Stimulated activated naive CD8-positive, alpha-beta T cell treated with anti-CD3 and anti-CD28 coated beads, Interleukin-15, amount 100 ng/mL, for 72 hours (primary cell): ENCODE results near the gene SPINK2.

ENCODE experiments used
- ATAC-seq: fragments of 150-1000 bp; cut with Tn5 transposase; 2 replicates; pipeline ENCODE4 v1.10.0; 2021; ENCODE audit warnings: mild to moderate bottlenecking, moderate library complexity
- DNase-seq, 2 donors: peaks; one replicate each; pipeline ENCODE4 v3.0.0; 2021 to 2022
- H3K27ac Mint-ChIP-seq, 2 donors: one replicate each; pipeline ENCODE4 v1.8.0; 2022; ENCODE audit warnings: mild to moderate bottlenecking in 2 of 2, mixed read lengths in 2 of 2, moderate library complexity in 2 of 2
- H3K27me3 Mint-ChIP-seq: one replicate; pipeline ENCODE4 v1.8.0; 2022; ENCODE audit warnings: mixed read lengths
- H3K4me1 Mint-ChIP-seq: one replicate; pipeline ENCODE4 v1.8.0; 2022; ENCODE audit warnings: mild to moderate bottlenecking, mixed read lengths
- H3K4me3 Mint-ChIP-seq, 2 donors: one replicate each; pipeline ENCODE4 v1.8.0; 2022; ENCODE audit warnings: mild to moderate bottlenecking in 2 of 2, mixed read lengths in 2 of 2, moderate library complexity in 1 of 2
- H3K9me3 Mint-ChIP-seq, 2 donors: one replicate each; pipeline ENCODE4 v1.8.0; 2022; ENCODE audit warnings: mixed read lengths in 2 of 2

The SPINK2 gene, protein sequence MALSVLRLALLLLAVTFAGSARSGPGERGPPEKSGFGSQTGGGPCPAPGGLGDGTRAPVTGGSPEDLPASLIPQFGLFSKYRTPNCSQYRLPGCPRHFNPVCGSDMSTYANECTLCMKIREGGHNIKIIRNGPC

GRCh38 chr4:56821381-56822243 lies at the start of gene SPINK2:
SPINK2 (minus strand) TSS chr4:56821701; CDS start chr4:56821662, 39 bp downstream.
- H3K27ac Mint-ChIP-seq = peak within 1 kb of the TSS in 1 of 2 donors; percentile 19
- no peaks in the 10 kb centered on the region for H3K9me3 Mint-ChIP-seq
- peak; percentile 58 for ATAC-seq
- peak; percentile 33 to 45 for DNase-seq
- H3K27me3 Mint-ChIP-seq = peaks cover 29% of the 10 kb centered on the region
- H3K4me3 Mint-ChIP-seq = peak within 1 kb of the TSS; percentile 76 to 87
- peaks cover 45% of the 10 kb centered on the region for H3K4me1 Mint-ChIP-seq

DNA sequence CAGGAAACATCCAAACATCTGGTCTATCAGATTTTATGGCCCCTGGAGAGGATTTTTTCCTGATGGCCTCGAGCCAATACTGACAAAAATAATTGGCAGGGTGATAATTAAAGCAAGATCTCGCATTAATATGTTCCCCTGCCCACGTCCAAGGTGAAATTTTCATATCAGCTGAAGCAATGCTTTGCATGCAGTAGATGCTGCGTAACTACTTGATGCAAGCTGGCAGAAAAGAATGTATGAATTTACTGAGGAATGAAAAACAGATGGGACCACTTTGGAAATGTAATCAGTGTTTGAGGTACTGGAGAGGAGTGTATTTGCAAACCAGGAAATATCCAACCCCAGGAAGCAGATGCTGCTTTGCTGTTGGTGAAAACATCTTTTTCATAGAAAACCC lies 49.4 kb upstream of the SPINK2 start:
- no peak for DNase-seq
- Mint-ChIP-seq H3K4me3 (no peak overlapping the region), H3K4me1 (peaks cover 7% of the 10 kb centered on the region)

DNA sequence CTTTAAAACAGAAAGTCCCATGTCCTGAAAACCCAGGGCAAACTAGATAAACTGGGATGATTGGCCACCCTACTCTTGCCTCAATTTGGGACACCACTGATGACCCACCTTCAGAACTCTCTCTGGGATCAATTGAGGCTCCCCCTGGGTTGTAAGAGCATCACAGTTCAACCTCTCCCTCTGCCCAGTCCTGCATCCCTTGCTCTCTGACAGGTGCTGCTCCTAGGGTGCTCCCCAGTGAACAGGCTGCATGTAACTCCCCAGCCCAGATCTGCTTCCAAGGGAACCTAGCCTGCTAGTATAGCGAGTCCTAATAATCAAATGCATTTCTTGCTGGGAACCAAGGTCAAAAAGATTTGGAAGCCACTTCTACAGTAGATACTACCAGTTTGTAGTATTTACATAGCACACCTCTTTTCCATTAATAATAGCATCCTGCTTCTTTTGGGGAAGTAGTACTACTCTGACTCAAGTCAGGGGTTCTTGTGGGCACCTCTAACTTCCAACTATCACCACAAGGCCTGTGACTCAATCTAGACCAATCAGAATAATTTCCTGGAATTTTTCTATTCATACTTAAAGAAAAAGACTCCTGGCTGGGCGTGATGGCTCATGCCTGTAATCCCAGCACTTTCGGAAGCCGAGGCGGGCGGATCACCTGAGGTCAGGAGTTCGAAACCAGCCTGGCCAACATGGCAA lies 42.1 kb upstream of the SPINK2 start:
- Mint-ChIP-seq H3K4me1 (peaks cover 7% of the 10 kb centered on the region), H3K27ac (peak overlapping the region in 1 of 2 donors; percentile 20), H3K4me3 (no peak overlapping the region), H3K27me3 (no peaks in the 10 kb centered on the region), H3K9me3 (no peaks in the 10 kb centered on the region)
- DNase-seq (peak in 1 of 2 donors; percentile 13), ATAC-seq (peak; percentile 85)

More for the DNA sequence above, 49.4 kb upstream of the SPINK2 start:
- no peak for ATAC-seq
- Mint-ChIP-seq H3K27me3 (no peaks in the 10 kb centered on the region), H3K27ac (no peak overlapping the region), H3K9me3 (no peaks in the 10 kb centered on the region)

DNA sequence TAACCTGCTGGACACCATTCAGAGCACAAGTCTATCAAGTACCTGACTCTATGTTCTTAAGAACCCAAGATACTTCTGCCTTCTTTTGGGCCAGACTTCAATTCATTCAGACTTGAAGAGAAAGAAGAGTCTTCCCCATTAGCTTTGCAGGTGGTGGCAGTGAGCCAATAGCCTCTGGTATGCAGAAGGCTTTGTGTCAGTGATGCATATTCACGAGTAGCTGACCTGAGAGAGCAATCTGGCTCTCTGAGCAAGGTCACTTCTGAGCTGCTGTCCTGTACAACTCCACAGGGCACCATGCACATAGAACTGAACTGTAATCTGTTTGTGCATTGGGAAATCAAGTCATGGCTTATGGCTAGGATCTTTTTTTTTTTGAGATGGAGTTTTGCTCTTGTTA lies 39.9 kb upstream of the SPINK2 start:
- Mint-ChIP-seq H3K4me3 (no peak overlapping the region), H3K27me3 (no peaks in the 10 kb centered on the region), H3K4me1 (peaks cover 7% of the 10 kb centered on the region), H3K9me3 (no peaks in the 10 kb centered on the region), H3K27ac (no peak overlapping the region)
- ATAC-seq = no peak
- DNase-seq = no peak

DNA sequence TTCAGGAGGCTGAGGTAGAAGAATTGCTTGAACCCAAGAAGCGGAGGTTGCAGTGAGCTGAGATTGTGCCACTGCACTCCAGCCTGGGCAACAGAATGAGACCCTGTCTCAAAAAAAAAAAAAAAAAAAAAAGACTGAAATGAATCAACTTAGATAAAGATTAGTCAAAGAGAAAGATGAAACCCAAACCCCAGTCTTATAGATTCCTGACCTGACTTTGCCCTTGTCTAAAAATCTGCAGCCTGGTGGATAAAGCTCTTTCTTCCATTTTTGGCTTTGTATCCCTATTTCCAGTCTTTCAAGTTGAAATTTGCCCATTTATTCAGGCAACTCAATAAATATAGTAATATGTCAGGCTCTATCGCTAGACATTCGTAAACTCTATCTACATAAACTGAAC lies 39.3 kb upstream of the SPINK2 start:
- peaks cover 7% of the 10 kb centered on the region for H3K4me1 Mint-ChIP-seq
- no peaks in the 10 kb centered on the region for H3K27me3 Mint-ChIP-seq
- H3K9me3 Mint-ChIP-seq = no peaks in the 10 kb centered on the region
- no peak for DNase-seq
- no peak overlapping the region for H3K27ac Mint-ChIP-seq
- peak; percentile 60 for ATAC-seq
- H3K4me3 Mint-ChIP-seq = no peak overlapping the region

DNA sequence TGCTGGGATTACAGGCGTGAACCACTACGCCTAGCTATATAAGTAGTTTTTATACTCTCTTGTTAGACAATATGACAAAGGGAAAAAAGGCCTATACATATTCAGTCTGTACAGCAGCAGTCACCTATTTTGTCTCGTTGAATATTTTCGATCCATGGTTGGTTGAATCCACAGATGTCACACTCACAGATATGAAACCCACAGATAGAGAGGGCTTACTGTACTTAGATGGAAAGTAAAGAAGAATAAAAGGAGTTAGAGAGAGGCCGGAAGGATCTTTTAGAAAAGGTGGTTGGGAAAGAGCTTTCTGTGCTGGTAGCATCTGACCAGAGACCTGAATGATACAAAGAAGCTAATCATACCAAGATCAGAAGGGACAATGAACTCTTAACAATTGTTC lies 38.3 kb upstream of the SPINK2 start:
- ATAC-seq = no peak
- no peaks in the 10 kb centered on the region for H3K27me3 Mint-ChIP-seq
- no peak overlapping the region for H3K27ac Mint-ChIP-seq
- DNase-seq = no peak
- no peak overlapping the region for H3K4me3 Mint-ChIP-seq
- H3K4me1 Mint-ChIP-seq = peaks cover 7% of the 10 kb centered on the region
- H3K9me3 Mint-ChIP-seq = no peaks in the 10 kb centered on the region

- H3K27ac Mint-ChIP-seq = no peak overlapping the region
- H3K27me3 Mint-ChIP-seq = no peaks in the 10 kb centered on the region
- ATAC-seq = no peak
- no peaks in the 10 kb centered on the region for H3K4me1 Mint-ChIP-seq
- no peak overlapping the region for H3K4me3 Mint-ChIP-seq
- no peak for DNase-seq
- H3K9me3 Mint-ChIP-seq = no peaks in the 10 kb centered on the region
These were observed 36.3 kb upstream of the SPINK2 start for GRCh38 chr4:56857601-56858309.

- Mint-ChIP-seq H3K9me3 (no peaks in the 10 kb centered on the region), H3K4me1 (no peaks in the 10 kb centered on the region), H3K27ac (no peak overlapping the region)
These were observed 35.2 kb upstream of the SPINK2 start for GRCh38 chr4:56856656-56857055.

DNA sequence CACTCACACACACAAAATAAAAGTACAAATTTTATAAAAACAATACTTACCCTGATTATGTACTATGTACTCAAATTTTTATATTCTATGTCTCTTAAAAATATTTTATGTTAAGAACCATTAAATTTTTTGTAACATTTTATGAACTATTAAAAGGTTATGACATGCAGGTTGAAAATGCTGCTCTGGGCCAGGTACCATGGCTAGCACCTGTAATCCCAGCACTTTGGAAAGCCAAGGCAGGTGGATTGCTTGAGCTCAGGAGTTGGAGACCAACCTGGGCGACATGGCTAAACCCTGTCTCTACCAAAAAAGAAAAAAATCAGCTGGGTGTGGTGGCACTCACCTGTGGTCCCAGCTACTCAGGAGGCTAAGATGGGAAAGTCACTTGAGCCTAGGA lies 29.4 kb upstream of the SPINK2 start:
- Mint-ChIP-seq H3K9me3 (no peaks in the 10 kb centered on the region), H3K27ac (no peak overlapping the region), H3K4me1 (no peaks in the 10 kb centered on the region)

More at GRCh38 chr4:56856656-56857055, 35.2 kb upstream of the SPINK2 start:
- no peak for DNase-seq
- Mint-ChIP-seq H3K27me3 (no peaks in the 10 kb centered on the region), H3K4me3 (no peak overlapping the region)
- ATAC-seq = no peak

DNA sequence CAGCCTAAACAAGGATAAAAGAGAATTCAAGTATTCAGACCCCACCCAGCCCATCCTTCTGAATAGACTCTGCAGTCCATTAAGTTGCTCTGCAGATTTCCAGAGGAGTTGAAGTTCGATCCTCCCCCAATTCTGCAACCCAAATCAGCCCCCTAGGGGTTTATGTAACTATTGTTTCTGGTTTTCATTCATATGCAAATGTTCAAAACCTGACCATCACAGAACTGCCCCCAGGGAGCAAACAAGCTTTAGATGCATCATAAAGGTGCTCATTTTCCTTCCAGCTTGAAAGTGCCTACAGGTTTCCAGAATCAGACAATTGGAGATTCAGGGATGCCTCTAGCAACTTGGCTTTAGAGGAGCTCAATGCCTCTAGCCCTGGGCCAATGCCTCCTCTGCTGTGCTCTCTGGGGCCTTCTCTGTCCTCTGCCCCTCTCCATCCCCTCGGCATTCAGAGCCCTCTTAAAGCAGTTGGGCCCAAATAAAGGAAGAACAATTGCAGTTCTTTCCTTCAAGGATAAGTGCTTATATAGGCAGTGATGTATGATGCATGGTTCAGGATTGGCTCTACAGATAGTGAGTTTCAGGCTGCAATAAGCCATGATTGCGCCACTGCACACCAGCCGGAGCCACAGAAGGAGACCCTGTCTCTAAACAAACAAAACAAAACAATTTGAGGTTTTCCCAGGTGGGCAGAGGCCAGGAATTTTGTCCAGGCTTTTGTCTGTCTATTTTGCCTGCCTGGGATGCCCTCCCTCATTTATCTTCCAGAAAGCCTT lies 23.5 kb upstream of the SPINK2 start:
- Mint-ChIP-seq H3K9me3 (no peaks in the 10 kb centered on the region), H3K4me3 (no peak overlapping the region), H3K4me1 (no peaks in the 10 kb centered on the region), H3K27me3 (no peaks in the 10 kb centered on the region), H3K27ac (no peak overlapping the region)
- DNase-seq = no peak
- ATAC-seq = no peak

More for the DNA sequence above, 29.4 kb upstream of the SPINK2 start:
- H3K4me3 Mint-ChIP-seq = no peak overlapping the region
- H3K27me3 Mint-ChIP-seq = no peaks in the 10 kb centered on the region
- DNase-seq (no peak), ATAC-seq (no peak)

DNA sequence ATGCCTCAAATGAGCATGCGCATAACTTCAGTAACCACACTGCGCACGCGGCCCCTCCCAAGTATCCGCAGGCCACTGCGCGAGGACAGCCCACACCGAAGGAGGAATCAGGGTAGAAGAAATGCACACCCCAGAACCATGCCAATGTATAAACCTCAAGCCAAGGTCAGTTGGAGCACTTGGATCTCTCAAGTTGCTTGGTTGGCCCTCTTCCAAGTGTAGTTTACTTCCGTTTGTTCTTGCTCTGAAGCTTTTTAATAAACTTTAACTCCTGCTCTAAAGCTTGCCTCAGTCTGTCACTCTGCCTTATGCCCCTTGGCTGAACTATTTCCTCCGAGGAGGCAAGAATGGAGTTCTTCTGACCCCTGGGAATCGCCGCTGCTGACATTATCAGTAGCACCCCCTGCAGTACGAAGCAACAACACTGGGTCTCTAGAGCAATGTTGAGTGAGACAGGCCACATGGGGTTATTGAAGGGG lies 22.0 kb upstream of the SPINK2 start:
- H3K27me3 Mint-ChIP-seq = no peaks in the 10 kb centered on the region
- no peak overlapping the region for H3K4me3 Mint-ChIP-seq
- H3K9me3 Mint-ChIP-seq = no peaks in the 10 kb centered on the region
- no peak overlapping the region for H3K27ac Mint-ChIP-seq
- DNase-seq (no peak), ATAC-seq (no peak)
- no peaks in the 10 kb centered on the region for H3K4me1 Mint-ChIP-seq

- Mint-ChIP-seq H3K27ac (no peak overlapping the region), H3K4me3 (no peak overlapping the region), H3K9me3 (no peaks in the 10 kb centered on the region), H3K27me3 (no peaks in the 10 kb centered on the region), H3K4me1 (peaks cover 8% of the 10 kb centered on the region)
- ATAC-seq (no peak), DNase-seq (no peak)
These were observed 19.1 kb upstream of the SPINK2 start for GRCh38 chr4:56840559-56840958.

GRCh38 chr4:56828784-56829535 lies 7.5 kb upstream of the SPINK2 start:
- no peaks in the 10 kb centered on the region for H3K27me3 Mint-ChIP-seq
- ATAC-seq (peak; percentile 62), DNase-seq (no peak)
- no peak overlapping the region for H3K4me3 Mint-ChIP-seq
- no peak overlapping the region for H3K27ac Mint-ChIP-seq
- H3K9me3 Mint-ChIP-seq = no peaks in the 10 kb centered on the region
- H3K4me1 Mint-ChIP-seq = peaks cover 27% of the 10 kb centered on the region

GRCh38 chr4:56823933-56824600 lies 2.6 kb upstream of the SPINK2 start:
- H3K27me3 Mint-ChIP-seq = peaks cover 29% of the 10 kb centered on the region
- DNase-seq (no peak), ATAC-seq (no peak)
- no peak overlapping the region for H3K27ac Mint-ChIP-seq
- H3K4me3 Mint-ChIP-seq = no peak overlapping the region
- peaks cover 31% of the 10 kb centered on the region for H3K4me1 Mint-ChIP-seq
- no peaks in the 10 kb centered on the region for H3K9me3 Mint-ChIP-seq
